HG03378 (cell line): ENCODE data around the gene CCDC187.
A peak's percentile ranks its signal among the peaks of the same experiment; 100 is the strongest.
"Not testable (repeated sequence)": the region's sequence is repeated elsewhere in the genome, so short reads cannot be mapped to it uniquely, and the experiment has no call there.

Experiments used
- ATAC-seq: cut with Tn5 transposase; IDR thresholded peaks from one replicate; pipeline ENCODE4 v1.9.1; 2021; ENCODE audit warnings: mild to moderate bottlenecking, moderate library complexity; ENCODE audit not compliant: unreplicated experiment

Gene CCDC187

DNA sequence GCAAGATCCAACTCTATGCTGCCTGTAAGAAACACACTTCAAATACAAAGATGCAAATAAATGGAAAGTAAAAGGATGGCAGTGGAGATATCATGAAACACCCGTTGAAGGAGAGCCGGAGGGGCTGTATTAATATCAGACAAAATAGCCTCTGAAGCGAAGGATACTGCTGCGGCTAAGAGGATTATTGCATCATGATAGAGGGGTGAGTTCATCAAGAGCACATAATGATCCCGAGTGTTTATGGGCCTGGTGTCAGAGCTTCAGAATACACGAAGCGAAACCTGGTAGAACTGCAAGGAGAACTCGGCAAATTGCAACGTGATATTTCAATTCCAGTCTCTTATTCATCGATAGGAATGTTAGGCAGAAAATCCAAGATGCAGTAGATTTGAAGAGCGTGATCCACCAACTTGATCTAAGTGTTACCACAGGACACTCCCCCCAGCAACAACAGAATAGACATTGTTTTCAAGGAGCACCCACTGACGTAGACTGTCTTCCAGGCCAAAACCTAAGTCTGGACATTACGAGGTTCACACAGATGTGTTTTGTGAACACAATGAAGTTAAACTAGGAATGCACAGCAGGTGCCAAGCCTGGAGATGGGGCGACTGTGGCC lies 30.5 kb downstream of the CCDC187 start:
- no peak for ATAC-seq

DNA sequence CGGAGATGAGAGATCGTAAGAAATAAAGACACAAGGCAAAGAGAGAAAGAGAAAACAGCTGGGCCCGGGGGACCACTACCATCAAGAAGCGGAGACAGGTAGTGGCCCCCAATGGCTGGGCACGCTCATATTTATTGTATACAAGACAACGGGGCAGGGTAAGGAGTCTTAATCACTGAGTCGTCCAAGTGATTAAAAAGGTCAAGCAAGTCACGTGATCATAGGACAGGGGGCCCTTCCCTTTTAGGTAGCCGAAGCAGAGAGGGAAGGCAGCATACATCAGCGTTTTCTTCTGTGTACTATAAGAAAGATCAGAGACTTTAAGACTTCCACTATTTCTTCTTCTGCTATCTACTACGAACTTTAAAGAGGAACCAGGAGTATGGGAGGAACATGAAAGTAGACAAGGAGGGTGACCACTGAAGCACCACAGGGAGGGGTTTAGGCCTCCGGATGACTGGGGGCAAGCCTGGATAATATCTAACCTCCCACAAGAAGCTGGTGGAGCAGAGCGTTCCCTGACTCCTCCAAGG lies 33.7 kb downstream of the CCDC187 start:
- no peak for ATAC-seq

DNA sequence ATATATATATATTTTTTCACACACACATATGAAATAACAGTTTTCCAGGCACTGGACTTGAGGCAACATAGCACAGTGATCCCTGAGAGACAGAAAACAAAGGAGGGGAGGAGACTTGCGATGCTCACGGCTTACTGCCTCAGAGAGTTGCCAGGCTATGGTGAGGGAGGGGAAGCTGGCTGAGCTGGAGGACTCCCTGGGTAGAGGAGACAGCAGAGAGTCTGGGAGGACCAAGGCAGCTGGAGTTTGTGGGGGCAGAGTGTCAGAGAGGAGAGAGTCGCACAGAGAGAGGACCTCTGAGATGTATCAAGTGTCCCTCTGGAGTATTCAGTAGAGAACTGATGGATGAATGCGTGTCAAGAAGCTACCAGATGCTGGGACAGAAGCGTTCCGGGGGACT lies 35.2 kb downstream of the CCDC187 start:
- ATAC-seq, result no peak

DNA sequence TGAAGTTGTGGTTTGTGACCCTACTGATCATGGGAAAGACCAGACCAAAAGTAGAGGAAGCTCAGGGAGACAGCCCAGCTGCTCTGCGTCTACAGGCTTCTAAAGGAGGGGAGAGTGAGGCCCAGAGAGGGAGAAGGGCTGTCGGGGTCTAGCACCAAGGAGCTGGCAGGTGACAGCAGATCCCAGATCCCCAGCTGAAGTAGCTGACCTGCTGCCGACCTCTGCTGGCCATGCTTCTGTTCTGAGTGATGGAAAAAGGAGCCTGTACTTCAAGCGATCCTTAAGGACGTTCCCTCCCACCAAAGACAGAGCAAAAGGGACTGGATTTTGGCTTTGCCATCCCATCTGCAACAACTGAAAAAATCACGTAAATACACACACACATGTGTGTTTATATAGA lies 35.6 kb downstream of the CCDC187 start:
- ATAC-seq, result no peak

DNA sequence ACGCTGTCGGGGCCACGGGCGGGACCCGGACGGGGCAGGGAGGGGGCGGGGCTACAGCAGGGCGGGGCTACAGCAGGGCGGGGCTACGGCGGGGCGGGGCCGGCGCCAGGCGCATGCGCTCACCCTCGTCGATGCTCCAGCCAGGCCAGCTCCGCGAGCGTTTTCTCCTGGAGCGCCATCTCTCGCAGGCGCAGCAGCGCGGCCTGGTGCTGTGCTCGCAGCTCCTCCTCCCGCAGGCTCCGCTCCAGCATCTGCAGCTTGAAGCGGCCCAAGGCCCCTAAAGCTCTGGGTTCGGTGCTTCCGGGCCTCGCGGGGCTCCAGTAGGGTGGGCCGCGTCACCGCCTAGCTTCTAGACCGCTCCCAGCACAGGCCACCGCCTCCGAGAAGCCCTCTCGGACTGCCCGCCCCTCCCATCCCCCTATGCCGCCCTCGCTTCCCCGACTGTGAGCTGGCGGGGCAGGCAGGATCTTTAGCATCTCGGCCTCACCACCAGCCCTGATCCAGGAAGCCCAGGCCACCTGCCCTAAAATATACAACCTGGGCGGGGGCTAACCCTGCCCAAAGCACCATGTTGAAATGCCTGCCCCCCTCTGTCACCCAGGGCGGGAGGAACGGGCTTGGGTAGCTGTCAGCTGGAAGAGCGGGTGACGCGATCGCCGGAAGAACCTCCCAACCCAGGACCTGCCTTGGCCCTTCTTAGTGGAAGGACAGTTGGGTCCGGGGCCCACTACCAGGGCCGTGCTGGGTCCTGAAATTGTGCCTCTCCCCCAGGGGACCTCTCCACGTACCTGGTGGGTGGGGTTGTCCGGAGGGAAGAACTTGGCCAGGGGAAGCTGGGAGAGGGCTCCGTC lies 36.4 kb downstream of the CCDC187 start:
- peak; percentile 37 for ATAC-seq

DNA sequence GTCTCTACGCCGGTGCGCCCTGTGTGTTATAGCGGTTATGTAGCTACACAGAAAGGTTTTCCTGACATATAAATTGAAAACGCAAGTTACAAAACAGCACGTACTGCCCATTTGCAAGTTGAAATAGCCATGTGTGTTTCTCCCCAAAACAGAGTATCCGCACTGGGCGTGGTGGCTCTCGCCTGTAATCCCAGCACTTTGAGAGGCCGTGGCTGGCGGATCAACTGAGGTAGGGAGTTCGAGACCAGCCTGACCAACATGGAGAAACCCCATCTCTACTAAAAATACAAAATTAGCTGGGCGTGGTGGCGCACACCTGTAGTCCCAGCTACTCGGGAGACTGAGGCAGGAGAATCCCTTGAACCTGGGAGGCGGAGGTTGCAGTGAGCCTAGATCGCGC lies 37.3 kb downstream of the CCDC187 start:
- not testable (repeated sequence) for ATAC-seq

DNA sequence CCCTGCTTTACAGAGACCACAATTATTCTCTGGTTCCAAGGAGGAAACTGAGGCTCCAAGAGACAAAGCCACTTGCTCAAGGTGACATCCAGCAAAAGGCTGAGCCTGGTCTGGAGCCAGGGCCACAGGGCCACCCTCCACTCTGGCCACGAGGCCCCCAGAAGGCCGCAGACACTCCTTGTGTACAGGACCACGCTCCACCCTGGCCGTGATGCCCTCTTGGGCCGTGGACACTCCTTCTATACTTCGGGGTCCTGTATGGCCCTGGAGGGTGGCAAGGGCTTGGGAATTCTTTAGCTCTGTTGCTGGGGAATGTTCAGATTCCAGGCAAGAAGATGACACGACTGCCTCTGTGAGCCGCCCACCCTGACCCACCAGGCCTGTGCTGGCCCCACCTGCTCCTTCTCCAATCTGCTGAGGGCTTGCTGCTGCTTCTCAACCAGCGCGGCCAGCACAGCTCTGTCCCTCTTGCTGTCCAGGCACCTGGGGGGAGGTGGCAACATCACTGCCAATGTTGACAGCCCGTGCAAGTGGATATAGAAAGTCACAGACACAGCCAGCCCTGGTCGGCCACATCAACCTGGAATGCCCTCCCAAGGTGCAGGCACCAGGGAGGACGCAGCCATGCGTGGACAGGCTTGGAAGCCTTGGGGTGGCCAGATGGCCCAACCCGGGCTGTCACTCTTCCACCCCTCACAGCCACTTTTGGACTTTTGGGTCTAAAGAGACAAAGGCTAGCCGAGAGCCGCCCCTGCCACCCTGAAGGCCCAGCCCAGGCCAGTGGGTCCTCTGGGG lies 38.1 kb downstream of the CCDC187 start:
- no peak for ATAC-seq

DNA sequence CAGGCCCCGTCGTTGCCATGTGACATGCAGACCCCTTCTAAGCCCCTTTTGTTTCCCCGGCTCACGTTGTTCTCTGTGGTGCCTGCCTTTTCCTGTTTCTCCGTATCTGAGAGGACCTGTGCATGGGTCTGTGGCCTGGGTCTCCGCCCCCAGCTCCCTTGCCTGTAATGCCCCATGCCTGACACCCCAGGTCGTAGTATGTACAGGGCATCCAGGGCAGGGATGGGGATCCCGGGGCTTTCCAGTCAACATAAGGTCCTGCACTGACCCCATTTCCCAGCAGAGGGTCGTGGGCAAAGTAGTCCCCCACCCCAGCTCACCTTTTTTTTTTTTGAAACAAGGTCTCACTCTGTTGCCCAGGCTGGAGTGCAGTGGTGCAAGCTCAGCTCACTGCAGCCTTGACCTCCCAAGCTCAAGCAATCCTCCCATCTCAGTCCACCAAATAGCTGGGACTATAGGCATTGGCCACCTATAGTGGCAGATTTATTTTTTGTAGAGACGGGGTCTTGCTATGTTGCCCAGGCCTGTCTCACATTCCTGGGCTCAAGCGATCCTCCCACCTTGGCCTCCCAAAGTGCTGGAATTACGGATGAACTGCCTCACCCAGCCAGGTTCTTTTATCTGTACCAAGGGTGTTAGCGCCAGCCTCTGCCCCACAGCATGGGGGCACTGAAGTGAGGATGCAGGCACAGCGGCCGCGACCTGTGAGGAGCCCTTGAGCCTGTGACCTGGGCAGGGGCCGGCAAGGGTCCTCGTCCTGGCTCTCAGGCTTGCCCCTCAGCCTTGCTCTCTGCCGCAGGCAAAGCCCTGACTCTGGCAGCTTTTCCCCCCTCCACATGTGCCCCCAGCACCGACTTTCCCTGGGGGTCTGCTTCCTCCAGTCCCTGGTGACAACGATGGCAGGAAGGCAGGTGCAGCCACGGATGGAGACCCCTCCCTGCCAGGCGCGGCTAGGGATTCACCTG lies 39.2 kb downstream of the CCDC187 start:
- no peak for ATAC-seq

DNA sequence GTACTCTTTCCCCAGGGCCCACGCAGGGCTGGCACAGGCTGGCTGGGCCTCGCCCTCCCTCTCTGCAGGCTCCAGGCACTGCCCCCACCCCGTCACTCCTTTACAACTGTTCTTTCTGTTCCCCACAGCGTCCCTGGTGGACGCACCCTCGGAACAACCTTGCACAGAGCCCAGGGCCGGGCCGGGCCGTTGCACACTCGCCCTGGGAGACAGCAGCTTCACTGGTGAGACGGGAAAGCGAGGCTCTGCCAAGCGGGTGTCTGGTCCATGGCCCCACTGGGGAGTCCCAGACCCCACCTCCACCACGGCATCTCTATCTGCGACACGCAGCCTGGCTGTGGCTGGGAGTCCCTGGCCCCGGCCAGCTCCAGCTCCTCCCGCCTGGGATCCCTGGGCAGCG lies 39.9 kb downstream of the CCDC187 start:
- no peak for ATAC-seq

DNA sequence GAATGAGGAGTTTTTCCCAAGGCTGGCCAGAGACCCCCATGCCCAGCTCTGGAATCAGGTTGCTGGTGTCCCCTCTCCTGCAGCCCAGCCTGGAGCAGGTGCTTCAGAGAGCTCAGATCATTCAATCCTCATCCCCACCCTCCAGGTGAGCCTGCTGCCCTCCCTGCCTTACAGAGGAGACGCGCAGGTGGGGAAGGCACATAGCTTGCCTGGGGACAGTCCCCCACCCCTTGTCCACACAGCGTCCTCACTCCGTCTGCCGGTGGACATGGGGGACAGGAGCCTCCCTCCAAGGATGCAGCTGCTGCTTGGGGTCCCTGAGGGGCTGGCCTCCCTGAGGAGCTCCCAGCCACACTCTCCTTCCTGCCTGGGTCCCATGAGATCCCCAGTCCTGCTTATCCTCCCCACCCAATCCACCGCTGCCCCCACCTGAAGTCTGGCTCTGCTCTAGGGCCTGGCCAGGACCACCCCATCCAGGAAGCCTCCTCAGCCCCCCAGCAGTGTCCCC lies 41.2 kb downstream of the CCDC187 start:
- ATAC-seq, result no peak

DNA sequence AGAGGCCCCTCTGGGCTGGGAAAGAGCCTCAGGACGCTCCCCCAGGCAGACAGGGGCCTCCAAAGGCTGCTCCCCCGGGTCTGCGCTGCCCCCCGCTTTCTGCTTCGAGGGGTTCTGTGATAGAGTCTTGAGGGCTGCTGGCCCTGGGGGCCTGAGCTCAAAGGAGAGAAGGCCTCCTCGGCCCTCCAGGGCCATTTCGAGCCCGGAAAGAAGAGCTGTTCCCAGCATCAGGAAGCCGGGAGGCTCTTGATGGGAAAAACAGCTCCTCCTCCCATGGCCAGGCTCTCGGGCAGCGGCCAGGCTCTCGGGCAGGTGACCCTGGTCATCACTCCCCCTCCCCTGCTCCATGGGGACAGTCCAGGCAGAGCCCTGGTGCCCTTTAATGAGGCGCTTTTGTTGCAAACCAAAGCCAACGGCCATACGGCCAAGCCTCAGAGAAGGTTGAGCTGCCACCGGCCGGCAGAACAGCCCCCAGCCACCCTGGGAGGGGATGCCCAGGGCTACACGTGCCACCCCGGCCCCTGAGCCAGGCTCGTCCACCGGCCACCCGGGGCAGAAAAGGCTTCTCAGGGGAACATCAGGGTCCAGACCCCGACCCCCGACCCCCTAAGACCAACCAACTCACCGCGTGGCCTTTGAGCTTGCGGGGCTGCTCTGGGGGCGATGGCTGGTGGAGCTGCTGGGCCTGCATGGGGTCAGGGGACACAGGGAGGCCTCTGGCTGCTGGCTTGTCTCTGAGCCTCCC lies 42.0 kb downstream of the CCDC187 start:
- no peak for ATAC-seq

DNA sequence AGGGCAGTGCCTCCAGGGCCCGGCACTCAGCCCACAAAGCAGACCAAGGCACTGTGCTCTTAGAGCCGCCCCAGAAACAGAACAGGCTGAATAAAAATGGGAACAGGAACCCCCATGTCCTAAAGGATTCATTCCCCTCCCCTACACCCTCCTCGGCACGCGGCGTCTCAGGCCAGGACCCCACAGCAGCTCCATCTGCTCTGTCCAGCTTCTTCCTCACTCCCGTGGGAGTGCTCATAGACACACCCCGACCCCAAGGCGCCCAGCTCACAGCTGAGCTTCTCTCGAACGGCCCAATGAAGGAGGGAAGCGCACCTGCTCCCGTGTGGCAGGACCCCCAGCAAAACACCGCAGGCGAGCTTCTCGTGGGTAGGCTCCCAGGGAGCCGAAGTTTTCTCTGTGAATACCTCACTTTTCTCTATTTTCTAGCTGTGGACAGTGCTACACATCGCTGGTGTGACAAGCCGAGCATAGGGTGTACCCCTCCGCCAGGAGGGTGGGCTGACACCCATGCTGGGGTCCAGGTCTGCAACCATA lies 42.9 kb downstream of the CCDC187 start:
- ATAC-seq, result no peak

DNA sequence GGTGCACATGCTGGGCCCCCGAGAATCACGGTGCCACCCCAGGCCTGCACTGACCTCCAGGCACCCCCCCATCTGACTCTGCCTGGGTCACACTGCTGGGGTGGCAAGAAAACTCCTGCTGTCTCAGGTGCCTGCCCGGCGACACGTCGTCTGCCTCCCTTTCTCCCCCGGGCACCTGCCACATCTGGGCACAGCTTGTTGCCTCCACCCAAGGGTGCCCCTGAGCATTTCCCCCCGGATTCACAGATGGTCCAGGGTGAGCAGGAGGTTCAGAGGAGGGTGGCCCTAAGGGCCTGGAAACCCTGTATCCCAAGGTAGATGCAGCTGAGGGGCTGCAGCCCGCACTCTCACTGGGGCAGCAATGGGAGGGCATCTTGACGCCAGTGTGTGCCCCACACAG lies 43.4 kb downstream of the CCDC187 start:
- no peak for ATAC-seq

DNA sequence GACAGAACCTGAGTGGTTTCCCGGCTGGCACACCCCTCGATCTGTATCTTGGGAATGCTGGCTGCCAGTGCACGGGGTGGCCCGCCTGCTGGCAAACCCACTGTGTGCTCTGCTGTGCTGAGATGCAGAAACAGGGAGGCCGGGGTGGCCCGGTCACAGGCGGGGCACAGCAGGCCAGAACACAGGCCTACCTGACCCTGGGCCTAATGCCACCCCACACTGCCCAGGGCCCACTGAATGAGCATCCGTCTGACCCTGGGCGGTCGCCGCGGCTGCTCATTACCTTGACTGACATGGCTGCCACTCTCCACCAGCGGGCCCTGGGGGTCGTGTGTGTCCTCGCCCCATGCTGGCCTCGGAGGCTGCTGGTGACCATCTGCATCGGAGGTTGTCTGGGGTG lies 44.1 kb downstream of the CCDC187 start:
- ATAC-seq, result no peak

DNA sequence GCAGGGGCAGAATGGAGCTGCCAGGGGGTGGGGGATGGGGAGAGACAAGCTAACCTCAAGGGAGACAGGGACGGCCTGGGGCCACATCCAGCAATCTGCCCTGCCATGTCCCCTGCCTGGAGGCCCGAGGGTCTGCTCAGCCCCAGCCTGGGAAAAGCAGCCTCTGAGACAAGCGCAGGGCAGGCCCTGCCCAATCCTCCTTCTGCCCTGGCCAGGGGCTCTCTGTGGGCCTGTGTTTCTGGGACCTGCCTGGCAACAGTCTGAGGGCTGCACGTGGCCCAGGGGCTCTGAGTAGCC lies 44.4 kb downstream of the CCDC187 start:
- no peak for ATAC-seq

DNA sequence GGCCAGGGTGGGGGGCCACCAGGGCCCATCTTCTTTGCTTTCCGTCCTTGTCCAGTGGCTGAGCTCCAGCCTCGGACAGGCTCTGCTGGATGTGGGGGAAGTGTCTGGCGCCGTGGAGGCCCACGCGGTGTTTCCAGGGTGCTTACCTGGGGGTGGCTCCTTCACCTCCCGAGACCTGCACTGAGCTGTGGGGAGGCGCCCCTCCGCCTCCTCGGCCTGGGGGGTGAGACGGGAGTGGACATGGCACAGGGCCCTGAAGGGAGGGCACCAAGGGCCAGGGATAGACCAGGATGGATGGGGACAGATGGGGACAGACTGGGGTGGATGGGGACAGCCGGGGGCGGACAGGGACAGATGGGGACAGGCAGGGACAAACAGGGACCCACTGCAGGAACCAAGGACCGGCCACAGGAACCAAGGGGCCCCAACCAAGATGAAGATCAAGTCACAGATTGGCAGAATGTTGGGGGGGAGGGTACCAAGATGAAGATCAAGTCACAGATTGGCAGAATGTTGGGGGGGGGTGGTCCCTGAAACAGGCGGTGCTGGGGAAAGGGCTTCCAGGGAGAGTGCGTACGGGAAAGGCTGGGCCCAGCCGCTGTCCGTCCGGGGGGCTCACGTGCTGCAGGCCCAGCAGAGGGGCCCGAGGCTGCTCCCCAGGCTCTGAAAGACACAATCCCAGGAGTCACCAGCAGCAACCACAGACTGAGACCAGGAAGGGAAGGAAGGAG lies 44.9 kb downstream of the CCDC187 start:
- ATAC-seq, result no peak

DNA sequence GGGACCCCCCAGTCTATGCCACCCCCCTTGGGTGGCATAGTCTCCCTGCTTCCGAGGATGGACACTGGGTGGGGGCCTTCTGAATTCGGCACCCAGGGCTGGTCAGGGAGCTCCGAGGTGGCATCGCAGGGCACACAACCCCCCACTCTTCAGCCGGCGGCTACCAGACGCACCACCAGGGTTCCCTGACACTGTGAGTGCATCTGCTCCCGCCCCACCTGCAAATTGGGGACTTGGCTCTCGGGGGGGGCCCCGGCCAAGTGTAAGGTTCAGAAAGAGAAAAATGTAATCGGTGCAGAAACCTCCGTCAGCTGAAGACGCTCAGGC lies 45.6 kb downstream of the CCDC187 start:
- ATAC-seq, result no peak

DNA sequence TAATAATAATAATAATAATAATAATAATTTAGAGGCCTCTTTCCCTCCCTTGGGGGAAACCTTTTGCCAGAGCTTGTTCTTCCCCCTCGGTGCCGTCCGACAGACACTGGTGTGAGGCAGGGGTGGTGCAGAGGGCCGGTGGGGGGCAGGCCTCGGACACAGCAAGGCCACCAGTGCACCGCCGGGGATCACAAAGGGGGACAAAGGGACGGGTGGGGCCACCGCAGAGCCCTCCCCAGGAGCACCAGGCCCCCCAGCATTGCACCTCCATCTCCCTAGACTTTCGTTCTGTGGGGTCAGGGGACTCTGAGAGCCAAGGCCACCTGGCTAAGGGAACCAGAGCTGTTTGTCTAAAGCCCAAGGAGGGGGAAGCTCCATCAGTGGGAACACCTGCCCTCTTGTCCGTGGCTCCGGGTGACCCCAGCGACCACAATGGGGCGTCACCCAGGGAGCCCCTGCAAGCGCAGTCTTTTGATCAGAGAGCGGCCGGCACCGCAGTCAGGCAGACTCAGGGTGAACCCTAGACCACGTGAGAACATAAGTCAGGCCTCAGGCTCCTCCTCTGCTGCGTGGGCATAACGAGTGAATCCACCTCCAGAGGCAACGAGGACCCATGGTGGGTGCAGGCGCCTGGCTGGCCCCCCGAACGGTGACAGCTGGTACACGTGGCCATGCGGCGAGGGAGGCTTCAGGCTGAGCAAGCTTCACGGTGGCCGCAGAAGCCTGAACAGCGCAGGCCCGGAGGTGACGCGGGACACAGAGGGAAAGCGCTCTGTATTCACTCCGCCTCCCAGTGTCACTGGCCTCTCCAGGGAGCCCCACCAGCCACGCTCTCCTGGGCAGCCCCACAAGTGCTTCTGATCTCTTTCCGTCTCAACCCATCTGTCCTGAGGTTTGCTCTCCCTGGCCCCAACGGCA lies 46.3 kb downstream of the CCDC187 start:
- ATAC-seq, result no peak
